ENCODE results near the gene SLC12A2.

The SLC12A2 gene

GRCh38 chr5:128234928-128235641 is 151.5 kb downstream of the SLC12A2 start:
- no peak overlapping the region for H3K4me3 ChIP-seq (ENCODE audit: low read depth, low read length)
- no peak for TF ChIP-seq CTCF (IDR thresholded peaks at IDR 0.05; ENCODE audit: low read depth, low read length)

GRCh38 chr5:128236334-128236733 is 152.8 kb downstream of the SLC12A2 start:
- no peak overlapping the region for H3K4me3 ChIP-seq (ENCODE audit: low read depth, low read length)
- TF ChIP-seq CTCF (IDR thresholded peaks at IDR 0.05; ENCODE audit: low read depth, low read length): no peak

- no peak overlapping the region for H3K4me3 ChIP-seq (ENCODE audit: low read depth, low read length)
- no peak for TF ChIP-seq CTCF (IDR thresholded peaks at IDR 0.05; ENCODE audit: low read depth, low read length)
Measured at GRCh38 chr5:128237000-128237399, 153.4 kb downstream of the SLC12A2 start.

GRCh38 chr5:128237546-128237945 is 154.0 kb downstream of the SLC12A2 start:
- no peak overlapping the region for H3K4me3 ChIP-seq (ENCODE audit: low read depth, low read length)
- no peak for TF ChIP-seq CTCF (IDR thresholded peaks at IDR 0.05; ENCODE audit: low read depth, low read length)
